ENCODE measurements around the gene MFGE8. TPM values are rescaled to one million over a fixed set of nuclear protein-coding genes. Genes with fewer than 3 reads are reported as not detected.

The MFGE8 gene
- total RNA-seq, 4 donors from 2014 or later = 213 to 446 (median 343) TPM

DNA sequence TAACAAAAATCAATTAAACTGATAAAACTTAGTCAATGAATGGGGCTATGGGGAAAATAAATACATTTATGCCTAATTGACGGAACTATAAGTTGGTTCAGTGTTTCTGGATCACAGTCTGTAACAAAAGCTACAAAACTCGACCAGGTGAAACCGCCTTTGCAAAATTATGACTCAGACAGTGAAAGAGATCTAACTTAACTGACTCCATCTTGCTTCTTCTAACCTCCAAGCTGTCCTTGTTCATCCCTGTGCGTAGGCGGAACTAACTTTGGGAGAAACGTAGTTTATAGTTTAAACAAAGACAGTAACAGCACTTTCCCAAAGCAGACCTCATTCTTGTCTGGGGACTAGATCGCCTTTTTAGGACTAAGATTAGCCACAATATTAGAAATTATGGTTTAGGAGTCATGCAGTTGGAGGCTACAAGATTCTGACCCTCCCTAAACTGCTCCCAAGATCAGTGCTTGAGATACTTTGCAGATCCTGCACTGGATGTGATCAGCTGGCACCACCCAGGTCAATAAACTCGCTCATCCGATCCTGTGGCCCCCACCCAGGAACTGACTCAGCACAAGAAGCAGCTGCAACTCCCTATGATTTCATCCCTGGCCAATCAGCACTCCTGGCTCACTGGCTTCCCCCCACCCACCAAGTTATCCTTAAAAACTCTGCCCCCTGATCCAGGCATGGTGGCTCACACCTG is 7.2 kb upstream of the MFGE8 start:
- TF ChIP-seq, protein P1, sequence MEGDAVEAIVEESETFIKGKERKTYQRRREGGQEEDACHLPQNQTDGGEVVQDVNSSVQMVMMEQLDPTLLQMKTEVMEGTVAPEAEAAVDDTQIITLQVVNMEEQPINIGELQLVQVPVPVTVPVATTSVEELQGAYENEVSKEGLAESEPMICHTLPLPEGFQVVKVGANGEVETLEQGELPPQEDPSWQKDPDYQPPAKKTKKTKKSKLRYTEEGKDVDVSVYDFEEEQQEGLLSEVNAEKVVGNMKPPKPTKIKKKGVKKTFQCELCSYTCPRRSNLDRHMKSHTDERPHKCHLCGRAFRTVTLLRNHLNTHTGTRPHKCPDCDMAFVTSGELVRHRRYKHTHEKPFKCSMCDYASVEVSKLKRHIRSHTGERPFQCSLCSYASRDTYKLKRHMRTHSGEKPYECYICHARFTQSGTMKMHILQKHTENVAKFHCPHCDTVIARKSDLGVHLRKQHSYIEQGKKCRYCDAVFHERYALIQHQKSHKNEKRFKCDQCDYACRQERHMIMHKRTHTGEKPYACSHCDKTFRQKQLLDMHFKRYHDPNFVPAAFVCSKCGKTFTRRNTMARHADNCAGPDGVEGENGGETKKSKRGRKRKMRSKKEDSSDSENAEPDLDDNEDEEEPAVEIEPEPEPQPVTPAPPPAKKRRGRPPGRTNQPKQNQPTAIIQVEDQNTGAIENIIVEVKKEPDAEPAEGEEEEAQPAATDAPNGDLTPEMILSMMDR (IDR thresholded peaks at IDR 0.05; ENCODE audit: low read depth) = no peak

DNA sequence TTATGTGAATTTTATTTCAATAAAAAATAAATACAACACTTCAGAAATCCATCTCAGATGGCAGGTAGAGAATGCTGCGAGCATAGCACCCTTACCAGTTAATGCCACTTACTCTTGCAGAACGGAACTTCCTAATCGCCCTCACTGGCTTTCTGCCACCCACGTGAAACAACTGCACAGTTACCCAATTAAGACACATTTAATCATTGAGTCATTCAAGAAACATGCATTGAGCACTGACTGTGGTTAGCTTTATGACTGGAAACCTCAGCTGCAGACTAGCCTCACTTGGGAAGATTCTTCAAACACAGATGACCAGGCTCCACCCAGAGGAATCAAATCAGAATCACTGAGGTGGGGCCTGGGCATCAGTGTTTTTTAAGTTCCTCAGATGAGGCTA is 5.6 kb upstream of the MFGE8 start:
- TF ChIP-seq, protein P1 (IDR thresholded peaks at IDR 0.05; ENCODE audit: low read depth) = no peak

DNA sequence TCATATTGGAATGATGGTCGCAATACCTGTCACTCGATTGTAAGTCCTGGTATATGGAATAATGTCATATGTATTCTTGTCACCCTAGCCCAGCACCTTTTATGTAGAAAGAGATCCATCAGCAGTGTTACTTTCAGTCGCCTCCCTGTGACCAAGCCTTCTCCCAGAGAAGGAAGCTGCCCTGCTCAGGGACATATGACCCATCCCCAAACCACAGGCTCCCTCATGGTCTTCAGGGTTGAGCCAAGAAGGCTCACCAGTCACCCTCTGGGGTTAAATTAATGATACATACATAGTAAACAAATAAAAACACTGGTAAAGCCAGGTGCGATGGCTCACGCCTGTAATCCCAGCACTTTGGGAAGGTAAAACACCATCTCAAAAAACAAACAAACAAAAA is 4.6 kb upstream of the MFGE8 start:
- TF ChIP-seq, protein P1 (IDR thresholded peaks at IDR 0.05; ENCODE audit: low read depth) = no peak

DNA sequence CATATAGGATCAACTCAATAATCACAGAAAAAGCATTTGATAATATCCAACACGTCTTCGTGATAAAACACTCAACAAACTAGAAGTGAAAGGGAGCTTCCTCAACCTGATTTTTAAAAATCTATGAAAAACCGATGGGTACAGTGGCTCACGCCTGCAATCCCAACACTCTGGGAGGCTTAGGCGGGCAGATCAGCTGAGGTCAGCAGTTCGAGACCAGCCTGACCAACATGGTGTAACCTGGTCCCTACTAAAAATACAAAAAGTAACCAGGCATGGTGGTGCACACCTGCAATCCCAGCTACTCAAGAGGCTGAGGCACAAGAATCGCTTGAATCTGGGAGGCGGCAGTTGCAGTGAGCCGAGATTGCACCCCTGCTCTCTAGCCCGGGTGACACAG is 2.2 kb upstream of the MFGE8 start:
- TF ChIP-seq, protein P1 (IDR thresholded peaks at IDR 0.05; ENCODE audit: low read depth) = no peak

DNA sequence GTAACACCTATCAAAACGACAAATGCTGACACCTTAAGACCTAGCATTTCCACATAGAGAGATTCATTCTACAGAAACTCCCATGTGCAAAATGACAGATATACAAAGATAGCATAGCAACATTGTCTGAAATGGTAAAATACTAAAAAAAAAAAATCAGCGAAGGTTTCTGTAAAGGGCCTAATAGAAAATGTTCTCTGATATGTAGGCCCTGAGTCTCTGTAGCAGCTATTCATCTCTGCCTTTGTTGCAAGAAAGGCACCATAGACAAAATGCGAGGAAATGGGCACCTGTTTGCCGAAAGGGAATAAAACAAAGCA is 631 bp upstream of the MFGE8 start:
- TF ChIP-seq, protein P1 (IDR thresholded peaks at IDR 0.05; ENCODE audit: low read depth) = no peak

DNA sequence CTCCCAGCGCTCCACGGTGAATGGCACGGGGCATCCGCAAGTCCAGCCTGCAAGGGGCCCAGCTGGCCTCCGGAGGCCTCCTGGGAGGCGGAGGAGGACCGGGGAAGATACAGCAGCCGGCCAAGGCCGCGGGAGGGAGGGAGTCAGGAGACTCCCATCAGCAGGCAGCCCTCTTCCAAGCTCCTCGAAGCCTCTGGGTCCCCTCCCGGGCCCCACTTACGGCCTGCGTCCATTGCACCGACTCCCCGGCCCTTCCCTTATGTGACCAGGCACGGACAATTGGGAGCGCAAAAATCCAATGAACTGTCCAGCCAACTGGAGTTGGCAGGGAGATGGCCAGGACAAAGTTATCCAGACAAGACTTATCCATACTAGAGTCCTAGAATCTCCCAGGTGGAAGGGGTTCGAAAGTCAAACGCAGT is 668 bp downstream of the MFGE8 start:
- TF ChIP-seq, protein P1 (IDR thresholded peaks at IDR 0.05; ENCODE audit: low read depth) = no peak

DNA sequence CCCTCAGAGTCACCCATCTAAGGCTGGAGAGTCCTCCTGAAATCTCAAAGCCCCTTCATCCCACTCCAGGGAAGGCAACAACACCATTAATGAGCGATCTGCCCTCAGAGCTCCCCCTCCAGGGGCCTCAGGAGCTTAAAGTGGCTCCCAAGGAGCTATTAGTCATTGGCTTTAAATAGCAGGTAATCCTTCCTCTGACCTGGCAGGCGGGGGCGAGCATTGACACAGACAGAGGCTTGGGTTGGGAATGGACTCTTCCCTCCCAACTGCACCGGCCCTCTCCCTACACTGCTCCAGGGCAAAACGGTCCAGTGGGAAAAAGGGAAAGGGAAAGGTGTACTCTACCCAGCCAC is 1.4 kb downstream of the MFGE8 start:
- TF ChIP-seq, protein P1 (IDR thresholded peaks at IDR 0.05; ENCODE audit: low read depth) = no peak
